DMS 273 (cell line): ENCODE measurements around the gene RNF220.
A peak's percentile ranks its signal among the peaks of the same experiment; 100 is the strongest.

Experiments used
- DNase-seq: peaks from one replicate; lab custom pipeline; 2025; ENCODE audit not compliant: unreplicated experiment; lab: John Stamatoyannopoulos, UW

RNF220 gene

GRCh38 chr1:44405031-44405797 lies at the start of gene RNF220:
TSS of gene RNF220 (plus strand) at chr1:44405255.
- peak; percentile 83 for DNase-seq

DNA sequence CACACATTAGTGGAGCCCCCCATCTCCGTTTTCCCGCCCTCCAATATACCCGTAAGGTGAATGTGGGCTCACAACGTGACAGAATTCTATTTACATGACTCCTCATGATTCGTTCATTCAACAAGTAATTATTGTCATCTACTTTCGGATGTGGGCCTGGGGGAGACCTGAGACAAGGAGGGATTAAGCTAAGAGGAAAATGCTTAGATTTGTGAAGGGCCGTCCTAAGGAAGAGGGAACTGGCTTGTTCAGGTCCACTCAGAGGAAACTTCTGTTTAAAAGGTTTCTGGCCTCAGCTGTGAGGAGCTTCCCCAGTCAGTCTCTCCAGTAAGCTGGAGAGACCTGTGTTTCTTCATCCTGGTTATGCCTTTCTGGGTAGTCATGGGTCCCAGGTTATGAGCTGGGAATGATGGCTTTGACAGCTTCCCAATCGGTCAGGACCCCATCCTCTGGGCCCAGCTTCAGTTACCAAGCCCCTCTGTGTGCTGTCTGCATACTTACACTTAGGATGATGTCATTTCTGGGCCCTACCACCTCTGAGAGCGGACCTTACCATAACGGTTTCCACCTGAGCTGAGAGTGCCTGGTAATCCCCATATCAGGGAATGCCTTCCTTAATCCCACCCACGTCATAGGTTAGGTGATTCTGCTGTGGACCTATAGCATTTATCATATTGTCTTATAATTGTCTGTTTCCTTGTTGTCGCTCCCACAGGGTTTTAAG lies 49.3 kb upstream of the RNF220 start:
- DNase-seq = peak; percentile 34

- no peak for DNase-seq
Observed at GRCh38 chr1:44357710-44358109, 47.3 kb upstream of the RNF220 start.

- DNase-seq = no peak
Observed at GRCh38 chr1:44359234-44359935, 45.7 kb upstream of the RNF220 start.

DNA sequence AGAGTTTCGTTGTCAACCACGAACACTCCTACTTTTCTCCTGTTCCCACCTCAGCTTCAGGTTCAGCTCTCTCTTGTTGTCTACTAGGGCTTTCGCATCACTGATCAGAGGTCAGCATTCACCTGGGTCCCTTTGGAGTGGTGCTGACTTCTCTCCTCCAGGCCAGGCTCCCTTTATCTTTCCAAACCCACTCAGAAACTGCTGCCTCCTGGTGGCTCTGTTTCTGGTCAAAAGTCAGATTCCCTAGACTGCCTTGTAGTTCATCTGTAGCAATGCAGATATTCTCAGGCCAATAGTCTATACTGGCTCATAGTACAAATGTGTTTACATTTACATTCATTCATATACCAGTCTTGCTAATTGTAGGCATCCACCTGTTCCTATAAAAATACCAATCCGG lies 43.6 kb upstream of the RNF220 start:
- DNase-seq = peak; percentile 18

GRCh38 chr1:44366371-44366975 lies 38.6 kb upstream of the RNF220 start:
- no peak for DNase-seq

GRCh38 chr1:44367944-44368343 lies 37.1 kb upstream of the RNF220 start:
- no peak for DNase-seq

GRCh38 chr1:44368471-44369151 lies 36.4 kb upstream of the RNF220 start:
- no peak for DNase-seq

DNA sequence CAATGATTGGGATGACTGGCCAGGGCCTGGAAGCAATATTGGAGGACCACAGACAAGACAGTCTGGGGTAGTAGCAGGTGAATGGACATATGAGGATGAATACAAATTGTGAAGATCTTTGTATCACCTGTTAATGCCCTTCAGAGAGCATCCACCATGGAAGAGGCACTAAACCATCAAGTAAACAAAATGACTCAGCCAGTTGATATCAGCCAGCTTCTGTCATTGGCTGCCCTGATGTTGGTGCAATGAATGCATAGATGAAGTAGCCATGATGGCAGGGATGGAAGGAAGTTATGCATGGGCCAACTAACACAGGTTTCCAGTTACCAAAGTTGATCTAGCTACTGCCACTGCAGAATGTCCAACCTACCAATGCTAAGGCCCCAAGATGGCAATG lies 33.8 kb upstream of the RNF220 start:
- no peak for DNase-seq

- no peak for DNase-seq
Observed at GRCh38 chr1:44375547-44375946, 29.5 kb upstream of the RNF220 start.

DNA sequence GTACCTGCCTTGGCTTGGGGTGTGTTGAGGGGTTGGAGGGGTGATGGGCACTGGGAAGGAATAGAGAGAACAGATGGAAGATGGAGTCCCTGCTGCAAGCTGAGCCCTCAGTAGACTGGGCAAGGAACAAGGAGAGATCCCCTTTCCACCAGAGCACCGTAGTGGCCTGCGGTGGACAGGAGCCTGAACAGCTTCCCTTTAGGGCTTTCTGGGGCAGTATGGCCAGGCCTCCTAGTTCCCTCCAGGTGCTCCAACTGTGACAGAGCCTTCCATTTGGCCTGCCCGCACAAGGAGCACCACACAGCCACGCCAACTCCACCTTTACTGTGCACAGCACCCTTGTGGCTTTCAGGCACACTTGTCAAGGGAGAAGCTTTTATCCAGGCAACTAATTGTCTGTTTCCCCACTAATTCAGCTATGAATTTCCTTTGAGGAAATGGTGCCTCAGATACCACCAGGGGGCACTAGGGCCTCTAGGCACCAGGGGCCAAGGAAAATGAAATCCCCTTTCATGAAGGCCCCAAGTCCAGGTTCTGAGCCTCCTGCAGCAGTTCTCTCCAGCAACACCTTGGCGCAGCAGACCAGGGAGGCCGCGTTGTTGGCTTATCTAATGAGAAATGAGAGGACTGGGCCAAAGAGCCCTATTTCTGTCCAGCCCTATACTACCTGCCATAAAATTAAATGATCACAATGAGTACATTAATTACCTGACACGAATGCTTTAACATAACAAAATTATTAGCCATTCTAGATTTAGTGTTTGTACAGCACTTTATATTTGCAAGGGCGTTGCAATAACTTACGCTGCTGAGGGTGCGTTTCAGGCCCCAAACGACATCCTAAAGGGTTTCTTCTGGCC lies 26.9 kb upstream of the RNF220 start:
- DNase-seq = peak; percentile 84

DNA sequence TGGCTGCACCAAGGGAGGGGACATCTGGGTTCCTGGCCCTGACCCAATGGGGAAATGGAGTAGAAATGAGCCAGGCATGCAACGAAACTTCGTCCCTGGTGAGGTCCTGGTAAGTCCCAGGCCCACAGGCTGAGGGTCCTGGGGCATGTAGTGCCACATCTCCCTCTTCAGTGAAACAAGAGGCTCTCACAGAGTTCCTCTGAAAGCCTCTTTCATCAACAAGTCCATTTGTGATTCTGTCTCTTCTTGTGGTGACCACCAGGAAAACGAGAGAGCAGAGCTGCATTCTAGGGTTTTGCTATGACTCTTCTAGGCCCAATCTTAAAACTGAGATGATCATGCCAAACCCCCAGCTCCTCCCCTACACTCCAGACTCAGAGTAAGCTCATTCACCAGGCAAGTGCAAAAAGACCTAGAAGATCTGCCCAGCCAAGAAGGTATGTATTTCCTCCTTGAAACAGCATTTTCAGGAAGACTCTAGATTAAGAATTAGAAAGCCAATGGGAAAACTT lies 24.3 kb upstream of the RNF220 start:
- DNase-seq = no peak

GRCh38 chr1:44388551-44388950 lies 16.5 kb upstream of the RNF220 start:
- DNase-seq = no peak

DNA sequence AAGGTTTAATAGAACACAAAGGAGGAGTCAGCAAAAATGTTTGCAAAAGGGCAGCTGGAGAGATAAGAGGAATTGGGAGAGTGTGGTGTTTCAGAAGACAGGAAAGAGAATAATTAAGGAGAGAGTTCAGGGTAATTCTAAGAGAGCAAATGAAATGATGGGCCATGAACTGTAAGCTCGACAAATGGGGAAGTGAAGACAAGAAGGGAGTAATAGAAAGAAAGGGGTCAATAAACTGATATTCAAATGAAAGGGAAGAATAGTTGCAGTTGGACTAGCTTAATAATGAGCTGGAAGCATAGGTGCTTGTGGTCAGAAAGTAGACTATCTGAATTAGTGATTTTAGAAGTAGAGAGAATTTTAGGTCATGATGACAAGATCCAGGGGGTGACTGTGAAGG lies 15.6 kb upstream of the RNF220 start:
- no peak for DNase-seq

DNA sequence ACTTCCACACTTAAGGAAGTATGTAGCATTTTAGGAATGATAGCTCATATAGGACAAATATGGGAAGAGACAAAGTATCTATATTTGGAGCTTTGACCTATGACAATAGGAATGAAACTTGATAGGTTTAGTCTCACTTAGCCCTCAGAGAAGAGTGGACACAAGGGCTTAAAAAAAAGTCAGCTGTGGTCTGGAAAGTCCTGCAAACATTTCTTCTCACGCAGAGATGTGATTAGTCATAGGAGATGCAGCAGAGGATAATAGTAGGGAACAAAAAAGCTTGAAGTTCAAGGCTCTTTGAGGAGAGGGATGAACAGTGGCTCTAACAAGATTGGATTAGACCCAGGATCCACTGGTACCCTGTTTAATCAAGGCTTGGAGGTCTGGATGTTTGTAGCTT lies 14.8 kb upstream of the RNF220 start:
- DNase-seq = no peak

DNA sequence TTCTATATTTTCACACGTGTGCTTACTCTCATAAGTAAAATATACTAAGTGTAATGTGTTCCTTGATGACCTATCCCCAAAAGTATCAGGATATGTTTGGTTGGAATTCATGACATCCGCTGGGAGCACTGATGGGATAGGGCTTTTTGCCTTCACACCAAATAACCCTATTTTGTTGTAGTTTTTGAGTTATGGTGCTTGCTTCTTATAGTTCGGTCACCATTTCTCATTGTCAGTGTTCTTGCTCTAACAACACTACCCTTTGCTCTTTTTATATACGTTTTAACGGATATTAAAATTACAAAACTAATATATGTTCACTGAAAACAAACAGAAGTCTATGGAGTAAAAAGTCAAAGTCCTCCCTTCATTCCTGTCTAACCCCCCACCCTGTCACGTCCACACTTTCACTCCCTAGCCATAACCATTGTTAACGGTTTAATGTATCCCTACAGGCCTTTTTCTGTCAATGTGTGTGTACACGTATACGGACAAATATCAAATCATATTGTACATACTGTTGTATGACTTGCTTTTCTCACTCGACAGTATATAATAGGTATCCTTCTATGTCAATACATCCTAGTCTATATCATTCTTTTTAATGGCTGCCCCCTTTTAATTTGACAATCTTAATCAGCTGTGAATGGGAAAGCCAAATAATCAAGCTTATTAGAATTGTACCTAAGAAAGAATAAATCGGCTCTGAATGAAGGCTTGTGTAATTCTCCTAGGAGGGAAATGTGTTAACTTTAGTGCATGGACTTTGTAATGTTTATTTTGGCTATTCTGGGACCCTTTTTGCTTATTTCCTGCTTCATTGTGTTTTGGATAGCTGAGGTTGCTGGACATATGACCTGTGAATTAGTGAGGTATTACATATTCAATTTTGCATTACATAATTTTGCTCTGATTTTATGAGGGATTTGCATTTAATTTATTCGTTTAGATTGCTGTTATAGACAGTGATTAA lies 3.5 kb upstream of the RNF220 start:
- no peak for DNase-seq

- DNase-seq = peak; percentile 56
Observed at GRCh38 chr1:44405798-44406736, 1.0 kb downstream of the RNF220 start.
